ENCODE results near the gene RBP4.

RBP4 gene

DNA sequence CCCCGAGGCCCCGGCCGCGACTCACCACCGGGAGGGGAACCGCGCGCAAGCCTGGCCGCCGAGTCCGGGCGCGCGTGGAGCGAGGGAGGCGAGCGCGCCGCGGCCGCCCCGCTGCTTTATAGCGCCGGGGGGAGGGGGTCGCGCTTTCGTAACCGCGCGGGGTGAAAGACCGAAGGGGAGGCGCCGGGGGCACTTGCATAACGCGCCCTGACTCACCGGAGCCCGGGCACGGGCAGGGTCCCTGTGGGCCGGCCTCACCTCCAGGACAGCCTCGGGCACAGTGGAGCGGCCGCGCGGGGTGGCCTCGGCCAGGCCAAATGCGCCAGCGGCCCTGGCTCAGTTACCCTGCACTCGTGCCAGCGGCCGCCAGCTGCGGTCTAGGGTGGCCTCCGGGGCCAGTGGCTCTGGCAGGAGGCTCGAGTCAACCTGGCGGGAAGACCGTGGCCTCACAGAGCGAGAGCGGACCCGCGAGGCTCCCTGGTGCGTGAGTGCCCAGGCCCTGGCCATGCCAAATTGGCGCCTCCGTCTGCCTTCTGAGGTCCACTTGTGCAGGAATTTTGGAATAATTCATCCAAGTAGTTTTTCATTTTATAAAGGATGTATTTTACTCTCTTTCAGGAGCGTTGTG lies at the start of gene RBP4:
RBP4 (minus strand) TSS at position 90 of the 628 bp plus-strand sequence. CDS start 207 bp downstream, outside the sequence.
- no peak for DNase-seq

DNA sequence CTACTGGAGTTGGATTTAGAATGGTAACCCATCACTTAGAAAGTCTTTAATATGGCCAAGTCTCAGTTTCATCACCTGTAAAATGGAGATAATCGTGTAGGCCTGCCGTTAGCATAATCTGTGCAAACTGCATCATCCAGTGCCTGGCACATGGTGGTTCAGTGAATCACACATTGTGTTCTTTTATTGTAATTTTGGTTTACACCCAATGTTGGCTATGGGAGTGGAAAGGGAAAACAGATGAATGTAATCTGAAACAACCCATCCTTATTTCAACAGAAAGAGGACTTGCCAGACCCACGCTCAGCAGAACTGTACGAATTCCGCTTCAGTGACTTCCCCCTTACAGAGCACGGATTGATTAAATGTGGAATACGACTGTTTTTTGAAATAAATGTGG lies 38.8 kb upstream of the RBP4 start:
- DNase-seq: no peak

DNA sequence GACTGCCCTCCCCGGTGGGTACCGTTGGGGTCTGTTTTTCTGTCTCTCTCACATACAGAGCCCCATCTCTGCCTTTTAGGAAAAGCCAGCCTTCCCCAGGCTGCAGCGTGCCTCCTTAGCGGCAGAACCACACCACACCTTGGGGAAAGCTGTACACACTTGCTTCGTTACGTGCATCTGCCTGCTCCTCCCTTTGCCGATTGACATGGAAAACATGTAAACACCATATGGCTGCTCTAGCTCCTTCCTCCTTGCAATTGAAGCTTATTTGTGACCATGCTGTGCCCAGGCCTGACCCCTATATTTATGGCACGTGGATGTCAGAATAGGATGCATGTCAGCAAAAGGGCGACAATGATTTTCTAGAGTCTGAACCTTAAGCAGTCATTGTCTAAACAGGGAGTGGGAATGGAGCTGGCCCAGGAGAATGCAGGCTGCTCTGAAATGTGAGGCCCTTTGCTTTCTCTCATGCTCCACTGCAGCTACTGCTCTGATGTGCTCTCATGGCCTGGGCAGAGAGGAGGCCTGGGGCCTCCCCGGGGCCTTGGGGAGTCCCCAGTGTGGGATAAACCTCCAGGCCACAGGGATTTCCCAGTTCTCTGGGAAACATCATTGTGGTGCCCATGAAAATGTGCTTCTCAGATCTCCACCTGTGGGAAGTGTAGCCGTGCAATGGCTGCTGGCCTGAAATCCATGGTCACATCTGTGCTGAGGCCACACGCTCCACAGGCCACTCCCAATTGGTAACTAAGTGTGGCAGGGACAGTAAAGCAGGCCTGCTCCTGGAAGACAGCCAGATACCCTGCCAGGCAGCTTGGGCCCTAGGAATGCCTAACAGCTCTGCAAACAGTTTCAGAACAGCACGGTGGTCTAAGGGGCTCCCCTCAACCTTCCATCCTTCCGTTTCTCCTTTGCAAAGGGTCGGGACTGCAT lies 29.9 kb upstream of the RBP4 start:
- DNase-seq: no peak

DNA sequence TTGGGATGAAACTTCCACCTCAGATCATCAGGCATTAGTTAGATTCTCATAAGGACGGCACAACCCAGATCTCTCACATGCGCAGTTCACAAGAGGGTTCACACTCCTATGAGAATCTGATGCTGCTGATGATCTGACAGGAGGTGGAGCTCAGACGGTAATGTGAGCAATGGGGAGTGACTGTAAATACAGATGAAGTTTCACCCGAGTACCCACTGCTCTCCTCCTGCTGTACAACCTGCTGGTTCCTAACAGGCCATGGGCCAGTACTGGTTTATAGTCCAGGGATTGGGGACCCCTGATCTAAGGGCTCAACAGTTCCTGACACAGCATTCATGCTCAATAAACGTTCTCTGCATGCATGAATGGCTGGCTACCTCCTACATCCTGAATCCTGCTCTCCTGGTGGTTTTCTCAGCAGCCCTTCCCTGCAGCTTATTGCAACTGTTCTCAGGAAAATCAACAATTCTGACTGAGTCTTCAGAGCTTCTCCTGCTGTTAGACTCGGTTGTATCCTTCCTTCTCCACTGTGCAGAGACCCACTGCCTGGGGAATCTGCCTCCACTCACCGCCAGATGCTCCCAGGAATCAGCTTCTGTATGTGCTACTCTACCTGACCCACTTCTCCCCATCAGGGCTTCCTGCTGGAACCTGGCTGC lies 28.7 kb upstream of the RBP4 start:
- DNase-seq: no peak

DNA sequence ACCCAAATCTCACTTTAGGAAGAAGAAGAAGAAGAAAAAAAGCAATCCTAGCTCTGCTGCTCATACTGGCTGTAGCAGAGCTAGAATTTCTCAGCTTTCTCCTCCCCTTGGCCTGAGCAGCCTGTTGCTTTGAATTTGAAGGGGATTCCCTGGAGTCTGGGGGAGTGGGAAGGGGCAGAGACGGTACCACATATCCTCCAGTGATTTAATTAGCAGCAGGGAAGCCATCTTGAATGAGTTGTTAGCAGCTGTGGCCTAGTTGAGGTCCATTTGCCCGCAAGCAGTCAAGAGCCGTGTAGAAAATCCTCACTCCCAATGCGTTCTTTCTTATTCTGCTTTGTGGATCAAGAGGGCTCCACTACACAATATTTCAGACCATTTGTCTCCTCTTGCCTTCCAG lies 27.8 kb upstream of the RBP4 start:
- DNase-seq: no peak

DNA sequence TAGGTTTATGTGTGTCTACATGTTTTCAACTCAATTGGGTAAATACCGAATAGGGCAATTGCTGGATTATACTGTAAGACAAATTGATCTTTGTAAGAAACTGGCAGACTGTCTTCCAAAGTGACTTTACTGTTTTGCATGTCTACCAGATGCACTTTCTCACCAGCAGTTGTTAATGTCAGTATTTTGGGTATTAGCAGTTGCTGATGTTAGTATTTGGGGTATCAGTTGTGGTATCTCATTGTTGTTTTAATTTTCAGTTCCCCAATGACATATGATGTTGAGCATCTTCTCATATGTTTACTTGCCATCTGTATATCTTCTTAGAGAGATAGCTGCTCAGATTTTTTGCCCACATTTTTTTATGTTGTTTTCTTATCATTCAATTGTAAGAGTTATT lies 21.9 kb upstream of the RBP4 start:
- no peak for DNase-seq

DNA sequence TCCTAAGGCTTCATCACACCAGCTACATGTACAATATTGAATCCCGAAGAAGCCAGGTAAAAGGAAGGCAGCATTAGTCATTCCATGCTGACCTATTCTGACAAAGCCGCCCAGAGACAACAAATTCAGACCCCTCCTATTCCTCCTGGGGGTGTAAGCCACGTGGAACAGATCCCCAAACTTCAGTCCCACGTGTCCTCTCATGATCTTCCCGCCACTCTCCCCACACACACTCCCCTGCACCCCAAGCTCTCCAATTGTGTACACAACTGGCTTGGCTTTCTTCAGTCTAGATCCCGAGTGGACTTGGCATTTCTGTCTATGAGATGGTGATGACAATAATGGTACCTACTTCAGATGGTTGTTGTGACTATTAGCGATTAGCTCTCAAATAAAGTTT lies 19.9 kb upstream of the RBP4 start:
- no peak for DNase-seq

DNA sequence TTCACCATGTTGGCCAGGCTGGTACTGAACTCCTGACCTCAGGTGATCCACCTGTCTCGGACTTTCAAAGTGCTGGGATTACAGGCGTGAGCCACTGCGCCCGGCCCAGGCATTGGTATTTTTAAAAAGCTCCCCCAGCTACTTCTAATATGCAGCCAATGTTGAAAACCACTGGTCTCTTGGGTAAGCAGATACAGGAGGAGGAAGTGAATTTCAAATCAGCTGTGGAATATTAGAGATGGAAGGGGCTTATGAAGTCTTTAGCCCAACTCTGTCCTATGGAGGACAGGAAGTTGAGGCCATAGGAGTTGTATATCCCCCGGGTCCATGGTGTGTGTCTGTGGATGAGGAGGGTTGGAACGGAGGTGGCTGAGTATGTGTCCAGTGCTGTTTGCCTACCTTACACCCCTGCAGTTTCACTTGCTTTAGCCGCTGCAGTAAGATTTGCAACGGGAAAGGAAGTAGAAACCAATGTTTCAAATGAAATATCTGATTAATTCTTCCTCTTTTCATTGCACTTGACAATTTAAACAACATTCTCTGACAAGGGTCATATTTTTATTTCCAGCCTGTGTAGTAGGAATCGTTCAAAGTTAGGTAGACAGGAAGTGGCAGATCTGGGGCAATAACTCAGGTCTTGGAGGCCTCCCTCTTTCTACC lies 14.7 kb upstream of the RBP4 start:
- no peak for DNase-seq

DNA sequence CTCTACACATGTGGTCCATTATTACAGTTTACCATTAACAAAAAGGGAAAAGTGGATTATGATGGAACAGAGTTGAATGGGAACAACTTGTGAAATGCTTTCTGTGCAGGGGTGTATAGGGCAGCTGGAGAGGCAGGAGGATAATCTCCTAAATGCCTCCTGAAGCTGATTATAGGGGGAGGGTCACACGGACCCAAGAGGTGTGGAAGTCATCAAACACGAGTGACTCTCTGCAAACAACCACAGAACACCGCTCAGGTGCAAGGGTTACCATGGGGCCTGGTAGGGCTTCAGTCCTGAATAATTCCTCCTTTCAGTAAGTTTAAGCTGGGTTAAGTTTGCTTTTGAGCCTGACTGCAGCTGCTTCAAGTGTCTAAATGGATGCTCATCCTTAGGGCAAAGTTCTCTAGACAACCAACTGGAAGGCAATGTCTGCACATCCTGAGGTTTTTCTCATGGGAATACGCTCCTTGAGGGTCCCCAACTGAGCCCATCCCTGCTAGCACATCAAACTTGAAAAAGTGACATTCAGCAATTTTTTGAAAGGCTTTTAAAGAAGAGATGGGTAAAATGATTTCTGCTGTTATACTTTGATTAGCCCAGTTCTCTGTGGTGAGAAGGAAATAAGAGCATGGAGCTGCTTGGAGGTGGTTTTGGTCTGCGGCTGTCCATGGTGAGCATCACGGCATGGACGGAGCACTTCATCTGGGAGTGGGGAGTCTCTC lies 13.2 kb upstream of the RBP4 start:
- DNase-seq: no peak

DNA sequence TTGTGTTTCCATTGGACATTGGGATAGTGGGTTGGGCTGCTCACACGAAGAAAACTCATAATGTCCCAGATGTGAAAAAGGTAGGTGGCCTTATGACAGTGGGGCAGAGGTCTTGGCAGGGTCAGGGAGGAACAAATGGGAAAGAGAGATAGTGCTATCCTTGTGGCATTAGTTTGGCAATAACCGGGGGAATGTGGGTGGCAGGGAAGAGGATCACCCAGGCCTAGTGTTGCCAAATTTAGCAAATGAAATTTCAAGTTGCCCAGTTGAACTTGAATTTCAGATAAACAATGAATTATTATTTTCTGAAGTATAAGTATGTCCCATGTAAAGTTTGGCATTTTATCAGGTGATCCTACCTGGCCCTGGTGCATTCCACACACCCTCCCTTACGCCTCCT lies 12.1 kb upstream of the RBP4 start:
- no peak for DNase-seq

DNA sequence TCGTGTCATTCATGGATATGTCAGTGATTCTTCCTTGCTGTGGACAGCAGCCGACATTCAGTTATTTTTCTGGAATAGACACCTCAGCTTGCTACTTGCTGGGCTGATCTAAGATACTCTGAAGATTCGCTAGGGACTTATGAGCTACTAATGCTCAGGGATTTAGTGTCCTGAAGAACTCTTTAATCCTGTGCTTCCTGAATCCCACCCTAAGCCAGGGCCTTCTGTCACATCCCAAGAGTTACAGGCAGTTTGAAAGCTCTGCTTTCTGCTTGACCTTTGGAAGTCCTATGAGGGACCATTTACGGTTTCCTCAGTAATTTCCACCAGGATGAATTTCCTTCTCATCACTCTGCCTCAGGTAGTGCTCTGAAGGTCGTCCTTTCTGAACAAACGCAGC lies 11.3 kb upstream of the RBP4 start, which contains the start of gene PDE6C:
PDE6C (plus strand) TSS at position 227 of the 400 bp plus-strand sequence. CDS start 189 bp downstream, outside the sequence.
- DNase-seq: no peak

DNA sequence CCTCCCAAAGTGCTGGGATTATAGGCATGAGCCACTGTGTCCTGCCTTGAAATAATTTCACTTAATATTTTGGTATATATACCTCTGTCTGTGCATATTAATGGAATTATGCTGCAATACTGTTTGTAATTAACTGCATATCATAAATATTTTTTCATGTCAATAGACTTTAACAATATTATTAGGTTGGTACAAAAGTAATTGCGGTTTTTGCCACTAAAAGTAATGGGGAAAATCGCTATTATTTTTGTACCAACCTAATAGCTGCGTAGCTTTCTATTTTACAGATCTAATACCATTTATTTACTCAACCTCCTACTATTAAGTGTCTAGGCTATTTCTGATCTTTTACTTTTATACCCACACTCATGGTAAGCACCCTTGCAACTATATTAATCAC lies 7.4 kb upstream of the RBP4 start:
- no peak for DNase-seq

DNA sequence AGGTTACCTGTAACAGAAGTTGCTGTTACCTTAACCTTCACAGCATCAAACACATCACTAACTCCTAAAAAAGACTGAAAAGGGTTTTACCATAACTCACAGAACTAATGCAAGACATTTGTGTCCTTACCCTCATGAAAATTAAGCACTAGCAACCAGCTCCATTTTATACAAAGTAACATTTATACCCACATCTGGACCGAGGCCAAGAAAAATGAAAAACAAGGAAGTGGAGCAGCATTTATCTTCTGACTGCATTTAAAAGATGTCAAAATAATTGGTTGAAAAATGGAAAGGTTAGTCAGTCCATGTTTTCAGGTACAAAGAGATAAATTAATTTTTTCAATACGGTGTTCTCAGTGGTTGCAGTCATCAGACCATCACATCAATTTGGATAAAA lies 3.1 kb upstream of the RBP4 start:
- DNase-seq: no peak

DNA sequence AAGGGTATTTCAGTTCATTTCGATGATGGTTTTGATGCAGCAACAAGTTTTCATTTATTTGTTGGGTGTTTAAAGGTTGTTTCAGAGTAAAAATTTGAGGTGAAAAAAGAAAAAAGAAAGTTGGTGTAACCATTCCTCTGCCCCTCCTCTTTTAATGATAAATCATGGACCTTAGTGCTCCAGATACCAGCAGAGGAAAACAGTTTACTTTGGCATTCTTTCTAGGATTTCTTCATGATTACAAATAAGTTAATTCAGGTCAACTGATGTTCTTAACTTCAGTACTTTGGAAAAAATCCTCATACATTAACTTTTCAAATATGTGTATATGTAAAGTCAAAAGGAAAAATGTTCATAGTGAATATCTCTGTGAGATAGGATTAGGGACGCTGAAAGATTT lies 2.0 kb upstream of the RBP4 start:
- no peak for DNase-seq

DNA sequence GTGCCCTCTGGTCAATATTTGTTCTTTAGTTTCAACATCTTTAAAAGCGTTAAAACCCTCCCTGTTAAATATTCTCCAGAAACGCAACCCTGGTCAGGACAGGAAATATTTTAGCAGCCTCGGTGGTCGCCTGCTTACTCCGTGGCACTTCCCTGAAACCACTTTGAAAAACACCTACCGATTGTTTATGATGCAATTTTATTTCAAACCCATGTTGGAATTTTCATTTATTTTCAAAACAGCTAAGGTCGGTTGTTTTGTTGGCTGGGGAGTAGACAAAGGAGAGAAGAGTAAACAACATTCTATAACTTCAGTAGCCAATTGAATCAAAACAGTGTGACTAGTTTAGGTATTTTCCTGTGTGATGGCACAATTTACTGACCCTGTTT lies 733 bp upstream of the RBP4 start:
- no peak for DNase-seq

DNA sequence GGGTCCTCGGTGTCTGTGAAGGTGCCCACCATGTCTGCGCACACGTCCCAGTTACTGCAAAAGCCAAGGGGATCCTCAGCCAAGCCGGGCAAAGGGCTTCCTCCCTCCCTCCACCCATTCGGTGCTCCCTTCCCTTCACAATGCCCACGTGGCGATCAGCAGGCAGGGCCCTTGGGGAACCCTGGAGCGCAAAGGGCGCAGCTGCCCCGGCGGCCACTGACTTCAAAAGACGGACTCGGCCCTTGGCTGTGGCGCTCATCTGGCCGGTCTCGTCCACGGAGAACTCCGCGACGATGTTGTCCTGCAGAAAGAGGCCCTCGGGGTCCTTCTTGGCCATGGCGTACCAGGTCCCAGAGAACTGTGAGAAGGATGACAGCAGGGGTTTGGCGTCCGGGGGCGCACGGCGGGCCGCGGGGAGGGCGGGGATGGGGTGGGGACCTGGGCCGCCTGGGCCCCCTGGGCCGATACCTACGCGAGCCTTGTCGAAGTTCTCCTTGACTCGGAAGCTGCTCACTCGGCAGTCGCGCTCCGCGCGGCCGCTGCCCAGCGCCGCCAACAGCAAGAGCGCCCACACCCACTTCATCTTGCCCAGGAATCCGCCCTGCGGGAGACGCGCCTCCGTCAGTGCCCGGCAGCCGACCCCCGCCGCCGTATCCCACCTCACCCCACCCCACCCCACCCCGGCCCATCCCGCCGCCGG lies 439 bp downstream of the RBP4 start:
- no peak for DNase-seq

DNA sequence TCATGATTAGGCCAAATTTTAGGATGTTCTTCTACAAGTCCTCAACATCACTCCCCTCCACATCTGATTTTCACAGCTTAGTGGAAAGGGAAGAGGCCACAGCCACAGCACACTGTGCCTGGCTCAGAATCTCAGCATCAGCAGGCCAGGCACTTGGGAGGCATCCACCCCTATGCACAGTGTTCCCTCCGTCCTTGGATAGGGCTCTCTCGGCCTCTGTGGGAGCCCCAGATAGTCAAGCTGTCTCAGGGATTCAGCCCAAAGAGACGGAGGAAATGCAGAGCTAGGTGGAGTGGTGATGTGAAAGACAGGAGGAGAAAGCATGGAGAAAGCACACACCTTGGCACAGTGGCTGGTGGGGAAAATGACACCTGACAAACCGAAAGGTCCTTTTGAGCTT lies 1.3 kb downstream of the RBP4 start:
- DNase-seq: no peak

DNA sequence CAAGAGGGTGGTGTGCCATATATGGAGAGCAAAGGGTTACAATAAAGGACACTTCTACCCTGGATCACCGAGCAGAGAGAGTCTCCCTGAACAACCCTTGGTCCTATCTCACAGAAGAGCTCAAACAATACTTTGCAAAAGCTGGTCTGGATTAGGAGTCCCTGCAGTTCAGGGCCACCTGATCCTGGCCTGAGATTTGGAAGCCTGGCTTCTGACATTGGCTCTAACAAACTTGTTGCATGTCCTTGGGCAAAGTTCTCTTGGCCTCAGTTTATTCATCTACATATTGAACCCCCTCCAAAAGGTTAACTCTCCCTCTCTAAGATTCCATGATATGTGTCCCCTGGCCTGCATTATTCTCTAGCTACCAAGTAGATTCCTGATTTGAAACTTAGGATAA lies 1.7 kb downstream of the RBP4 start:
- no peak for DNase-seq

DNA sequence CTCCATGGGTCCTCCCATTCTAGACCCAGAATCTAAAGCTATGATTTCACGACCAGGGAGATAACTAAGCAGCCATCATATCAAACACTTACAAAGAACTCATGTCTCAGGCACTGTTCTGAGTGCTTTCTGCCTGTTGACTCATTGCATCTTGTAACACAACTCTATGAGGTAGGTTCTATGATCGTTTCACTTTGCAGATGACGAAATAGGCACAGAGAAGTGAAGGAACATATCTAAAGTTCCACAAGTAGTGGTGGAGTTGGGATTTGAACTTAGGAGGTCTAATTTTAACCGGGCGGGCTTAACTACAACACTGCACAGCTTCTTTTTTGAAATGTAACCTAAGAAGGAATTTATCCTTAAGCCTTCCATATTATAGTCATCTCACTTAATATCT lies 2.9 kb downstream of the RBP4 start:
- no peak for DNase-seq

DNA sequence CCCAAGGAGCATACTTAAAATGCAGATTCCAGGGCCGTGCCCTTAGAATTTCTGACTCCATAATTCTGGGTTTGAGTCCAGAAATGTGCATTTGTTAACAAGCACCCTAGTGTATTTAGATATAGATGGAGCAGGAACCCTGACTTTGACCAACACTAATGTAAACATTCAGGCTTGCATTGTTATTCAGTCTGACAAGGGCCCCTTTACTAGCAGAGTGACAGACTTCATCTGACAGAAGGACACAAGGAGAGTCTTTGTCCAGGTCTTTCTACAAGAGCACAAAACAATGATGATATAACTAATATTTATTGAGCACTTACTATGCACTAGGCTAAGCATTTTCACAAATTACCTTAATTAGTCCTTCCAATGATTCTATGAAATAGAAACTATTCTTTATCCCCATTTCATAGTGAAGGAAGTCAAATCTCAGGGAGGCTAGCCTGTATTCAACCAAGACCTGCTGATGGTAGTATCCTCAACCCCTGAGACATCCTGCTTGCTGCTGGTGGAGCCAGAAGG lies 3.9 kb downstream of the RBP4 start:
- DNase-seq: no peak

DNA sequence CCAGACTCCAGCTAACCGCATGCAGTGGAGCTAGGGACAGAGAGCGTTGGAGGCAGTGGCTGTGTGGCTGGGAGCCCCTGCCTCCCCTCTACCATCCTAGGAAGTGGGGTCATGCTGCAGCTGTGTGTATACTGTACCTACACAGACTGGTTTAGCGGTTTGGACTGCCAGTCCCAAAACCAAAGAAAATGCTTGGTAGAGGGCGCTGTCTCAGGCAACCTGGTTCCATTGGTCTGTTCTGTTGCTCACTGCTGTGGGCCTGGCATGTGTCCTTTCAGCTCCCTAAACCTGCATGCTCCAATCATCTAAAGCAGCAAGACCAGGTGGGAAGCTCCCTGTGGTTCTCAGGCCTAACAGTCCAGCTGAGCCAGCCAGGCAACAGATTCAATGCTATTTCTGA lies 4.5 kb downstream of the RBP4 start:
- DNase-seq: no peak
